GM18505 (cell line): ENCODE measurements around the gene SEC31A.

Source experiments
- ATAC-seq: cut with Tn5 transposase; IDR thresholded peaks from one replicate; pipeline ENCODE4 v1.9.1; 2021; ENCODE audit not compliant: unreplicated experiment
- POLR2A ChIP-seq: IDR thresholded peaks from 4 replicates; pipeline ENCODE4 v1.6.1; 2011; ENCODE audit warnings: borderline replicate concordance; ENCODE audit not compliant: insufficient read depth, insufficient read length; ENCODE audit errors: extremely low read depth

Gene SEC31A

DNA sequence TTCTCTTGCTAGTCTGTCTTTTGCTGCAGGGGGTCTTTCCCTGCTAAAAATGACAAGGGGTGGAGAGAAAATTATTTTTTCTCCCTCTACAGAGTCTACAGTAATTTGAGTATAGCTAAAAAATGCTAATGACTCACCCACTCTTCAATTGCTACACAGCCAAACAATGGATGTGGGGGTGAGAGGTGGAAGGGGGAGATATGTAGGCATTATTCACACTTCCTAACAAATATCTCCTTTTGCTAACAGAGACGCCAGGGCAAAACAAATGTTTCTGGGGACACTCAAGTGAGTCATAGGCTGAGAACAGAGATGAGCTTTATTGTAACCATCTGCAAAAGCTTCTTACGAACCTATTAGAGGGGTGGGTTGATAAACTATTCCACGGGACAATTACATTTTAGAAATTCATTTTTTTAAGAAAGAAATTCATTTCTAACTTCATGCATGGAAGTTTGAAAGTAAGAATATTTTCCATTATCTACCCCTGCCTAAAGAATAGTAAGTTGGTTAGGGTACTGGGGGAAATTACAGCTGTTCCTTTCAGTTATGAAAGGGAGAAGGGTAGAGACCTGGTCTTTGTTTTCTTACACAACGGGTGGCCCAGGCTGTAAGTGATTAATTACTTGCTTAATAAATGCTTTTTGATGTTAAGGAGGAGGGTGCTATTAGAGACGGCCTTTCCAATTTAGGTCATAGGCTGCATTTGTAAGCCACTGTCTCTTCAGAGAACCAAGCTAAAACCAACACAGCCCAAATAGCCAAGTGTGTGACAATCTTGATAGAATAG lies 105.1 kb downstream of the SEC31A start:
- ATAC-seq = no peak
- no peak for TF ChIP-seq POLR2A

DNA sequence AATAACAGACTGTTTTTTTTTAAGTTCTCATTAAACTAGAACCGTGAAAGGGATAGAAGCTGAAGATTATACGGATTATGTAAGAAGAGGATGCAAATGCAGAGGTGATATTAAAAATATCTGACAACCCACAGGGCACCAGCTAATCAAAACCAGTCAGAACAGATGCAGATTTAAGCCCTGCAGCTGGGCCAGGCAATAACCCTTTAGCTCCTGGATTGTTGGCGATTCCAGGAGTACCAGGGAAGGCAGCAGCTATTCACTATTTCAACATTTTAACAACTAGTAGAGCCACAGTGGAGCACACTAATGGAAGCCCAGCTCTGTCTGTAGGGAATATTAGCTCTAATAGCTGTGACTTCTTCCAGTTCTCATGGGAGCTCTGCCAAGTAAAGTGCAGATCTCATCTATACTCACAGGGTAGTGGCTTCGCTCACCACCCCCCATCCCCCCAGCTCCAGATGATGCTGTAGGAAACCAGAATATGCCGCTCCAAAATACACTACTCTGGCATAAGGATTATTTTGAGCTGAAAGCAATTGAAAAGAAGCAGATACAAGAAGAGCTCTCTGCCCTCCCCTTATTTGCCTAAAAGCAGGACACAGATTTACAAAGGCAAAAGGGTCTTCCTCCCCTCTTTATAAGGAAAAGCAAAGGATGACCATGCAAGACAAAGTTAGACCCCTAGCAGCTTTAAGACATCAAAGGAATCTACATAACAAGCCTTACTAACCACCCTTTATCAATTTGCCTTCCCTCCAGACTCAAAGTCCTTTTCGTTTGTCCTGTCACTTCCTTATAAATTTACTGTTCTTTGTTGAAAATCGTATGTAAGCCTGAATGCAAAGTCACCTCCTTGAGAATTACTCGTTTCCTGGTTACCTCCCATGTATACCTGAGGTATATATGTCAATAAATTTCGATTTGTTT lies 106.0 kb downstream of the SEC31A start:
- no peak for ATAC-seq
- no peak for TF ChIP-seq POLR2A

- no peak for ATAC-seq
- TF ChIP-seq POLR2A = no peak
Observed at GRCh38 chr4:82782626-82783345, 108.2 kb downstream of the SEC31A start.

DNA sequence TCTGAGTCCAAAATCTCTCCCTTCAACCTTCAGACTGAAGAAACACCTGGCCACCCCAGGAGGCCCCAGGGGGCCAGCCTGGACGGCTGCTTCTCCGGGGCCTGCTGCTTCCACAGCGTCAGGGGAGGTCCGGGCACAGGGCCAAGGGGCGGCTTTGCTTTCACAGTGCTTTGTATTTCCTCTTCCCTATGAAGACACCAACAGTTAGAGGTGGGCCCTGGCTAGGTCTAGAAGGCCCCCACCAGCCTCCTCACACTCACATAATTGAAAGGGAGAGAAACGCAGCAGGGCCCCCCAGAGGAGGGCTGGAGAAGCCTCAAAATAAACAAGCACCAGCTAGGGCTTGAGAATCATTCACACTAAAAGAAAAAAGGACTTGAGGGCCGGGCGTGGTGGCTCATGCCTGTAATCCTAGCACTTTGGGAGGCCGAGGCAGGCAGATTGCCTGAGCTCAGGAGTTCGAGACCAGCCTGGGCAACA lies 110.2 kb downstream of the SEC31A start:
- ATAC-seq = peak; percentile 74
- TF ChIP-seq POLR2A = no peak

- ATAC-seq = peak; percentile 17
Observed at GRCh38 chr4:82780170-82780751, 110.7 kb downstream of the SEC31A start.

GRCh38 chr4:82779032-82779431 lies 111.9 kb downstream of the SEC31A start:
- ATAC-seq = no peak
- TF ChIP-seq POLR2A = no peak

More at GRCh38 chr4:82780170-82780751, 110.7 kb downstream of the SEC31A start:
- TF ChIP-seq POLR2A = no peak

DNA sequence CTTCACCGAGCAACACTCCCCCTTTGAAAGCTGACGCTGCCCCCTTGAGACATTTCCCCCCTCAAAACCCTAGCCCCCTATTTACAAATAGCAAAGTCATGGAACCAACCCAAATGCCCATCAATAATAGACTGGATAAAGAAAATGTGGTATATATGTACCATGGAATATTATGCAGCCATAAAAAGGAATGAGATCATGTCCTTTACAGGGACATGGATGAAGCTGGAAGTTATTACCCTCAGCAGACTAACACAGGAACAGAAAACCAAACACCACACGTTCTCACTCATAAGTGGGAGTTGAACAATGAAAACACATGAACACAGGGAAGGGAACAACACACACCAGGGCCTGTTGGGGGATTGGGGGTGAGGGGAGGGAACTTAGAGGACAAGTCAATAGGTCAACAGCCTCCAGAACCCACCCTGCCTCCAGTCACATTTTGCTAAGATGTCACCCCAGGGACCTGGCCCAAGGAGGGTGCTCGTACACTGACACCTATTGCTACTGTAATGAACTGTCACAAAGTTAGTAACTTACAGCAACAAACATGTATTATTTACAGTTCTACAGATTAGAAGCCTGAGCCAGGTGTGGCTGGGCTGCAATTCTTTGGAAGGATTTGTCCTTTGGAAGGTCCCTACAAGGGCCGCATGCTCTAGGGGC lies 113.0 kb downstream of the SEC31A start:
- no peak for ATAC-seq
- no peak for TF ChIP-seq POLR2A

- ATAC-seq = no peak
- TF ChIP-seq POLR2A = no peak
Observed at GRCh38 chr4:82776925-82777542, 113.9 kb downstream of the SEC31A start.

DNA sequence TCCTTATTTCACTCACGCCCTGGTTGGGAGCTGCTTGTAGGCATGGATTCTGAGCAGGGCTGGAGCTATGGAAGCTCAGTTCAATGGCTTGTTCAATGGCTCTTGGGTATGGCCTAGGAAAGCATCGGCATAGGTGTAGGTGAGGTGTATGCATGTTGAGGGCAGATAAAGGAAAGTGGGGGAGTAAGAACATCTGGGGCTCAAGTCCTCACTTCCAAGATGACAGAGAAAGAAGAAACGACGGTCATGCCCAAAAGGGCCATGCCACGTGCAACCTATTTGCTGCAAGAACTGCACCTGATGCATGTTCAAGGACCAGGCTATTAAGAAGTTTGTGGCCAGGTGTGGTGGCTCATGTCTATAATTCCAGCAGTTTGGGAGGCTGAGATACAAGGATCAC lies 115.7 kb downstream of the SEC31A start:
- TF ChIP-seq POLR2A = no peak
- no peak for ATAC-seq

DNA sequence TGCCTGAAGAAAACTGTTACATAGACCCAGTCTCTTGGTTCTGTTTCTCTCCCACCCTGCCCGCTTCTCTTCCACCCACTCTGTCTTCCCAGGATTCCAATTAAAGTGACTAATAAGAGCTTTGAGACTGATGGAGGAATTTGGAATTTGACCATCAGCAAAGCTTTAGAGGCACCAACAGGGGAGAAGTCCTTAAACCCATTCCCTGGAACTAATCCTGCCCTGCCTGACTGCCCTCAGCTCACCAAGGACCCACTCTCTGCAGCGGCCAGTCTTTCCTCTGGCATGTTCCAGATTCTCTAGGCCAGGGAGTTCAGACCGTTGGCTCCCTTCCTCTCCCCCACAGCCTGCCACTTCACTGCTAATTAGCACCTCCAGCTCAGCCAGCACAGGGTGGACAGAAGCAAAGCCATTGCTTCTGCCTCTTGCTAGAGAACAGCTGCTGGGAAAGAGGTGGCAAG lies 116.2 kb downstream of the SEC31A start:
- TF ChIP-seq POLR2A = no peak

GRCh38 chr4:82773057-82773456 lies 117.9 kb downstream of the SEC31A start:
- ATAC-seq = no peak
- TF ChIP-seq POLR2A = no peak

More for the DNA sequence above, 116.2 kb downstream of the SEC31A start:
- ATAC-seq = no peak

DNA sequence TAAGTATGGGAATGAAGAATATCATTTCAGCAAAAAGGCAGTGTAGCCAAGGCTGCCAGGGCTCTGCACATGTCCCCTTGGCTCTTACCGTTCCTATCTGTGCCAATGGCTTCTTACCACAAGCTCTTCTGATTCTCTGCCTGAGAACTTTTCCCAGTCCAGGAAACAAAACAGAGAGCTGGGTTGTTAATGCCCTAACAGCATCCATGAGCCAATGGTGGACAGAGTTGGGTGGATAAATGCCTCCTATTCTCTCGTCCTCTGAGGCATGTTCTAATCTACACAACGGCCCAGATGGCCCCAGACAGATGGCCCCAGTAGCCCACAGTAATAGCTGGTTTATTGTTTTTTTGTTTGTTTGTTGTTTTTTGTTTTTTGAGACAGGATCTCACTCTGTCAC lies 120.3 kb downstream of the SEC31A start:
- no peak for ATAC-seq
- no peak for TF ChIP-seq POLR2A
